Keratinocyte (primary cell): Measurements from ENCODE around the gene KCND2. TPM values are rescaled to one million over a fixed set of nuclear protein-coding genes. Genes with fewer than 3 reads are reported as not detected.
"Not testable (repeated sequence)": the region's sequence is repeated elsewhere in the genome, so short reads cannot be mapped to it uniquely, and the experiment has no call there.

Experiments used
- DNase-seq: peaks from one replicate; pipeline ENCODE4 v3.0.0-alpha.2; 2011; ENCODE audit warnings: low read depth, missing footprints, low spot score
- FAIRE-seq: peaks from 2 replicates; lab custom pipeline; 2011; peaks lifted over from hg19 to GRCh38; lab: Jason Lieb, UNC
- H2AFZ ChIP-seq: 2 replicates; pipeline ENCODE4 v1.6.0; 2012; ENCODE audit warnings: low read length, control low read depth, inconsistent platforms; ENCODE audit not compliant: control insufficient read depth
- H3K27ac ChIP-seq: 2 replicates; pipeline ENCODE4 v1.5.1; 2011; ENCODE audit warnings: low read length; ENCODE audit not compliant: control insufficient read depth, insufficient read depth
- H3K27me3 ChIP-seq: 3 replicates; pipeline ENCODE4 v1.6.0; 2011; ENCODE audit warnings: low read length; ENCODE audit not compliant: control insufficient read depth, insufficient read depth; ENCODE audit errors: extremely low read depth
- H3K36me3 ChIP-seq, 2 experiments: 2 replicates in 1 of 2; 3 replicates in 1 of 2; pipeline ENCODE4 v1.5.1; 2011; ENCODE audit warnings: low read length in 2 of 2, mild to moderate bottlenecking in 1 of 2; ENCODE audit not compliant: control insufficient read depth in 2 of 2, insufficient read depth in 2 of 2; ENCODE audit errors: extremely low read depth in 1 of 2
- H3K4me1 ChIP-seq: 3 replicates; pipeline ENCODE4 v1.5.1; 2011; ENCODE audit warnings: low read length; ENCODE audit not compliant: control insufficient read depth, insufficient read depth; ENCODE audit errors: extremely low read depth
- H3K4me2 ChIP-seq: 3 replicates; pipeline ENCODE4 v1.6.0; 2011; ENCODE audit warnings: low read depth, low read length; ENCODE audit not compliant: control insufficient read depth, insufficient read depth; ENCODE audit errors: extremely low read depth
- H3K4me3 ChIP-seq, 3 experiments: fragments of 200-600 bp in 1 of 3; sonication (generic) in 1 of 3; 2 replicates in 2 of 3; 3 replicates in 1 of 3; pipeline ENCODE4 v1.5.1; 2011 to 2016; ENCODE audit warnings: low read length in 3 of 3, mild to moderate bottlenecking in 3 of 3, control low read depth in 2 of 3, inconsistent platforms in 1 of 3, low read depth in 1 of 3, mixed read lengths in 1 of 3, mixed run types in 1 of 3, moderate library complexity in 1 of 3; ENCODE audit not compliant: control insufficient read depth in 2 of 3, insufficient read depth in 2 of 3; ENCODE audit errors: extremely low read depth in 1 of 3
- H3K79me2 ChIP-seq: 2 replicates; pipeline ENCODE4 v1.6.0; 2012; ENCODE audit warnings: low read length; ENCODE audit not compliant: control insufficient read depth, insufficient read depth
- H3K9ac ChIP-seq: 3 replicates; pipeline ENCODE4 v1.6.0; 2011; ENCODE audit warnings: low read length; ENCODE audit not compliant: control insufficient read depth, insufficient read depth; ENCODE audit errors: extremely low read depth
- H3K9me1 ChIP-seq: 3 replicates; pipeline ENCODE4 v1.6.0; 2011; ENCODE audit warnings: low read length; ENCODE audit not compliant: control insufficient read depth, insufficient read depth; ENCODE audit errors: extremely low read depth
- H3K9me3 ChIP-seq: 2 replicates; pipeline ENCODE4 v1.5.1; 2012; ENCODE audit warnings: low read depth, low read length; ENCODE audit not compliant: control insufficient read depth
- H4K20me1 ChIP-seq: 3 replicates; pipeline ENCODE4 v1.6.0; 2011; ENCODE audit warnings: low read length; ENCODE audit not compliant: control insufficient read depth, insufficient read depth; ENCODE audit errors: extremely low read depth
- CTCF ChIP-seq, 3 experiments: IDR thresholded peaks in 1 of 3; conservative IDR thresholded peaks in 1 of 3; optimal IDR thresholded peaks in 1 of 3; 2 replicates in 2 of 3; 3 replicates in 1 of 3; pipeline versions ENCODE3 to v1.5.1; 2011; ENCODE audit warnings: low read length in 3 of 3, mild to moderate bottlenecking in 3 of 3, moderate library complexity in 2 of 3, control low read depth in 1 of 3, inconsistent platforms in 1 of 3; ENCODE audit not compliant: insufficient read depth in 2 of 3; ENCODE audit errors: extremely low read depth in 1 of 3
- EZH2 ChIP-seq: IDR thresholded peaks from one replicate; pipeline ENCODE4 v1.6.1; 2012; ENCODE audit warnings: inconsistent platforms, mild to moderate bottlenecking, low read length, moderate library complexity
- dilution Hi-C: fragments of 300-500 bp; cut with MboI; formaldehyde crosslinking; loops from one replicate; pipeline ENCODE4 v1.7.0; 2020; ENCODE audit warnings: low sequenced_read_pairs; ENCODE audit not compliant: extremely low pct_ligation_motif_present
- polyA plus RNA-seq, 5 experiments: library from polyadenylated mRNA; depleted of rRNA in 3 of 5; stranded (reverse) in 3 of 5; stranded (forward) in 1 of 5; unstranded in 1 of 5; fragments of >200 nt; gene quantifications; 1 replicate in 1 of 5; 2 replicates in 3 of 5; 3 replicates in 1 of 5; pipeline versions ENCODE4 v1.2.1 to v1.2.3, GENCODE V29; 2011 to 2012; ENCODE audit warnings: missing spikeins in 2 of 5, low read depth in 1 of 5, low replicate concordance in 1 of 5

Gene KCND2
- polyA plus RNA-seq, 1 donor (not counting 4 experiments of a cell fraction or from before 2014, with no cell fraction given), result not detected

DNA sequence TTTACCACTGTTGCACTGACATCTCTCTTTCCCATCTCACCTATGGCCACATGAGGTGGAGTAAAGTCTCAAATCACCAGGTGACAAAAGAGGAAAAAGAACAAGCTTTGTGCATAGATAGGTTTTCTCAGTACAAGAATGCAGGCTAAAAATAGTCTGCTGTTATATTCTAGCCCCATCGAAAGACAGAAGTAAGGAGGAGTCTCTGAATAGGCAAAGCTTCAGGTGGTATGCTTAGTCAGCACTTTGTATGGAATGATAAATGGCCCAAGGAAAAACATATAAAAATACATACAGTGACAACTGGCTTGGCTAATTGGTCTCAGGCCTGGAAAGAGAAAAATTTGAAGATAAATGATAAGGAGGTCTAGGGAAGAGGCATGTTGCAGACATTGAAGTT is 39.6 kb upstream of the KCND2 start:
- H4K20me1 ChIP-seq, result no peaks in the 10 kb centered on the region
- TF ChIP-seq EZH2, result no peak
- TF ChIP-seq CTCF (optimal IDR thresholded peaks at IDR 0.05 in 1 of 3, IDR thresholded peaks at IDR 0.05 in 1 of 3, conservative IDR thresholded peaks at IDR 0.05 in 1 of 3; ENCODE audit: extremely low read depth in 1 of 3, insufficient read depth in 2 of 3, low read length in 3 of 3), result no peak
- no peak overlapping the region for H2AFZ ChIP-seq
- no peaks in the 10 kb centered on the region for H3K36me3 ChIP-seq
- no peak overlapping the region for H3K4me3 ChIP-seq
- no peaks in the 10 kb centered on the region for H3K4me1 ChIP-seq
- no peak overlapping the region for H3K4me2 ChIP-seq
- no peaks in the 10 kb centered on the region for H3K9me1 ChIP-seq
- H3K27ac ChIP-seq, result no peak overlapping the region
- no peak overlapping the region for H3K9ac ChIP-seq
- DNase-seq (no peak), FAIRE-seq (no peak)
- H3K9me3 ChIP-seq, result no peaks in the 10 kb centered on the region
- dilution Hi-C loops, result no loop called here
- no peaks in the 10 kb centered on the region for H3K27me3 ChIP-seq
- H3K79me2 ChIP-seq, result no peaks in the 10 kb centered on the region

DNA sequence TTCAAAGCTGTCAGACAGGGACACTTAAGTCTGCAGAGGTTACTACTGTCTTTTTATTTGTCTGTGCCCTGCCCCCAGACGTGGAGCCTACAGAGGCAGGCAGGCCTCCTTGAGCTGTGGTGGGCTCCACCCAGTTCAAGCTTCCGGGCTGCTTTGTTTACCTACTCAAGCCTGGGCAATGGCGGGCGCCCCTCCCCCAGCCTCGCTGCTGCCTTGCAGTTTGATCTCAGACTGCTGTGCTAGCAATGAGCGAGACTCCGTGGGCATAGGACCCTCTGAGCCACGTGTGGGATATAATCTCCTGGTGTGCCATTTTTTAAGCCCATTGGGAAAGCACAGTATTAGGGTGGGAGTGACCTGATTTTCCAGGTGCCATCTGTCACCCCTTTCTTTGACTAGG is 32.6 kb upstream of the KCND2 start:
- DNase-seq, H3K9me3 ChIP-seq, H3K9me1 ChIP-seq, H2AFZ ChIP-seq, H3K4me3 ChIP-seq, H3K4me2 ChIP-seq, H3K36me3 ChIP-seq, dilution Hi-C loops, FAIRE-seq, H3K4me1 ChIP-seq, H3K27me3 ChIP-seq, H3K79me2 ChIP-seq, H3K9ac ChIP-seq, H4K20me1 ChIP-seq, H3K27ac ChIP-seq: not testable (repeated sequence)

- TF ChIP-seq CTCF (optimal IDR thresholded peaks at IDR 0.05 in 1 of 3, IDR thresholded peaks at IDR 0.05 in 1 of 3, conservative IDR thresholded peaks at IDR 0.05 in 1 of 3; ENCODE audit: extremely low read depth in 1 of 3, insufficient read depth in 2 of 3, low read length in 3 of 3), result no peak
- TF ChIP-seq EZH2, result no peak
- FAIRE-seq, result no peak
These were observed 31.0 kb upstream of the KCND2 start for GRCh38 chr7:120241973-120242372.

More at GRCh38 chr7:120241973-120242372, 31.0 kb upstream of the KCND2 start:
- Histone ChIP-seq H3K9me3 (no peaks in the 10 kb centered on the region), H3K36me3 (no peaks in the 10 kb centered on the region), H3K4me3 (no peak overlapping the region), H4K20me1 (no peaks in the 10 kb centered on the region), H3K79me2 (no peaks in the 10 kb centered on the region), H3K4me1 (no peaks in the 10 kb centered on the region), H3K9me1 (no peaks in the 10 kb centered on the region), H3K9ac (no peak overlapping the region), H2AFZ (no peak overlapping the region), H3K27ac (no peak overlapping the region), H3K27me3 (no peaks in the 10 kb centered on the region), H3K4me2 (no peak overlapping the region)
- DNase-seq, result no peak
- dilution Hi-C loops, result no loop called here
